ENCODE results near the gene NHLRC3. TPM values are rescaled to one million over a fixed set of nuclear protein-coding genes. Genes with fewer than 3 reads are reported as not detected.

NHLRC3 gene
- total and polyA plus RNA-seq, 4 donors: 5.4 to 35.9 (median 19.7) TPM

DNA sequence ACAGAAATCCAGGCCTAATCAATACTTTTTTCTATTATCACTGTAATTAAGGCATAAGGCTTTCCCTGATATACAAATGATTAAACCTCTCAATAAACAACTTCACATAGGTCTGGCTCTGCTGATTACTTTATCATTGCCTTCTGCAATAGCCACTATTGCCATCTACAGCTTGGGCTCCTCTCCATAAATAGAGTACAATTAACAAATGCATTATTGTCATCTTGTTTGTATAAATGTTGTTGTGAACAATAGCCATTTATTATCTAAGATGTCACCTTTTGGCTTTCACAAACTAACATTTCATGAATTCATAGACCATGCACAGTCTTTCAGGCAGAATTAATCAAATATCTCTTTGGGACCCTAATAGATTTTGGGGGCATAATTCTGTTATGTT is 53.3 kb downstream of the NHLRC3 start:
- ATAC-seq (ENCODE audit: low FRiP score) (no peak), DNase-seq (no peak)
- no peak overlapping the region for H3K27ac ChIP-seq (ENCODE audit: low read depth in 1 of 2, low read length in 2 of 2)
- H3K36me3 ChIP-seq (ENCODE audit: control insufficient read depth in 1 of 2, insufficient read depth in 2 of 2, low read length in 1 of 2): no peaks in the 10 kb centered on the region
- no peaks in the 10 kb centered on the region for H3K27me3 ChIP-seq (ENCODE audit: control insufficient read depth in 1 of 2, insufficient read depth in 2 of 2, low read length in 1 of 2)
- H3K4me3 ChIP-seq (ENCODE audit: low read length in 2 of 2): no peak overlapping the region
- H3K4me1 ChIP-seq (ENCODE audit: control insufficient read depth in 1 of 2, insufficient read depth in 2 of 2, low read length in 2 of 2): no peaks in the 10 kb centered on the region
- H3K9me3 ChIP-seq (ENCODE audit: control insufficient read depth, low read length): peaks cover 1% of the 10 kb centered on the region
- intact Hi-C loops (cut with DNase I): no loop called here

DNA sequence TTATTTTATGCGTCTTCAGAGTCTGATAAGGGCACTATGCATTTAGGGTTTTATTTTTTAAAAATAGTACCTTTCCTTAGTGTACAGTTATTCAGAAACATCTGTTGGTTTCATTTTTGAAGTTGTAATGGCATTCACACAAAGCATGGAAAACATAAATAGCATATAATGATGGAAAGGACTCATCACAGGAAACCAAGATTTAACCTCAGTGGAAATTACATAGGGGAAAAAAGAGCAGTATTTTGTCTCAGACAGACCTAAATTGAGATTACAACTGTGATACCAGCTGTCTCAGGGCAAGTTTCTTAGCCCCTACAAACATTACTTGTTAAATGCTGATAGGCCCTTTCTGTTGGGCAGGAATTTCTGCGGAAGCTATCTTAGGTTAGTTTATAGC is 57.2 kb downstream of the NHLRC3 start:
- DNase-seq: no peak
- intact Hi-C loops (cut with DNase I): no loop called here
- H3K4me3 ChIP-seq (ENCODE audit: low read length in 2 of 2): no peak overlapping the region
- H3K36me3 ChIP-seq (ENCODE audit: control insufficient read depth in 1 of 2, insufficient read depth in 2 of 2, low read length in 1 of 2): no peaks in the 10 kb centered on the region
- WGBS, 2 donors: 67 to 72% methylated on average over 2 of the region's 2 CpGs
- no peaks in the 10 kb centered on the region for H3K27me3 ChIP-seq (ENCODE audit: control insufficient read depth in 1 of 2, insufficient read depth in 2 of 2, low read length in 1 of 2)
- no peaks in the 10 kb centered on the region for H3K9me3 ChIP-seq (ENCODE audit: control insufficient read depth, low read length)
- H3K4me1 ChIP-seq (ENCODE audit: control insufficient read depth in 1 of 2, insufficient read depth in 2 of 2, low read length in 2 of 2): no peaks in the 10 kb centered on the region
- no peak for ATAC-seq (ENCODE audit: low FRiP score)
- no peak overlapping the region for H3K27ac ChIP-seq (ENCODE audit: low read depth in 1 of 2, low read length in 2 of 2)

DNA sequence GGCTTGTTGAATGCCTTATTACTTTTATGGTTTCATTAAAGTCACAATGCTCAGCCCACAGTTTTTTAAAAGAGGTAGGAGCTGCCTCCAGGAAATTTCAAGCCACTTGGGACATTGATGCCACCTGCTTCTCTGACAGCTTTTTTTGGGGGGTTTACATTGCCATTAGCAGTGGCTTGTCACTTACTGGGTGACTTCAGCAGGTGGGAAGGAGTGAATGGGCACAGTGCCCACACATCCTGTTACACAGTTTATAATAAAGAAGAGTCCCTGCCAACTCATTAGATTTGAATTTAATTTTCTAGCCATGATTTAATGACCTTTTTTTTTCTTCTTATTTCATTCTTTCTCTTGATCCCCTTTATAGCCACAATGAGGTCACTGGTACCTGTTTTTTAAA is 61.0 kb downstream of the NHLRC3 start:
- no peak overlapping the region for H3K27ac ChIP-seq (ENCODE audit: low read depth in 1 of 2, low read length in 2 of 2)
- ATAC-seq (ENCODE audit: low FRiP score): no peak
- H3K9me3 ChIP-seq (ENCODE audit: control insufficient read depth, low read length): no peaks in the 10 kb centered on the region
- no peaks in the 10 kb centered on the region for H3K27me3 ChIP-seq (ENCODE audit: control insufficient read depth in 1 of 2, insufficient read depth in 2 of 2, low read length in 1 of 2)
- no peak overlapping the region for H3K4me3 ChIP-seq (ENCODE audit: low read length in 2 of 2)
- H3K36me3 ChIP-seq (ENCODE audit: control insufficient read depth in 1 of 2, insufficient read depth in 2 of 2, low read length in 1 of 2): no peaks in the 10 kb centered on the region
- intact Hi-C loops (cut with DNase I): no loop called here
- H3K4me1 ChIP-seq (ENCODE audit: control insufficient read depth in 1 of 2, insufficient read depth in 2 of 2, low read length in 2 of 2): no peaks in the 10 kb centered on the region
- no peak for DNase-seq

Other genes with a start within 250 kb of the NHLRC3 start
- gene STOML3, start 47.6 kb upstream of the NHLRC3 start, total RNA-seq: not detected
- not detected for gene STOML3, start 47.6 kb upstream of the NHLRC3 start, polyA plus RNA-seq
- gene PROSER1, start 367 bp upstream of the NHLRC3 start, total RNA-seq: 10 to 100 TPM; 22.4 to 26.4 TPM
- gene PROSER1, start 367 bp upstream of the NHLRC3 start, polyA plus RNA-seq: 10 to 100 TPM in 1 of 2 donors, 1 to 10 TPM in 1; 2.0 to 10.7 TPM

Measured in aorta (tissue), 5 donors.